Right lobe of liver (tissue), 6 donors: ENCODE results near the gene CCDC180. TPM values are rescaled to one million over a fixed set of nuclear protein-coding genes. Genes with fewer than 3 reads are reported as not detected.
A peak's percentile ranks its signal among the peaks of the same experiment; 100 is the strongest.

Experiments
- ATAC-seq, 4 donors: fragments of 200-7000 bp; cut with Tn5 transposase; one replicate each; pipeline ENCODE4 v1.9.1; 2020; ENCODE audit warnings: mild to moderate bottlenecking in 4 of 4, moderate library complexity in 4 of 4
- DNase-seq, 3 donors: peaks; one replicate each; pipeline ENCODE4 v3.0.0-alpha.2; 2020
- H3K27ac ChIP-seq, 3 donors: fragments of 200-600 bp; one replicate each; pipeline ENCODE4 v1.8.0; 2022
- H3K27me3 ChIP-seq, 2 donors: fragments of 200-600 bp; one replicate each; pipeline ENCODE4 v1.8.0; 2022
- H3K36me3 ChIP-seq, 4 donors: fragments of 200-600 bp; sonication (generic) in 1 of 4; one replicate each; pipeline versions ENCODE4 v1.5.1 to v1.8.0; 2017 to 2022; ENCODE audit warnings: control low read depth in 1 of 4
- H3K4me1 ChIP-seq, 4 donors: fragments of 200-600 bp; sonication (generic) in 1 of 4; one replicate each; pipeline versions ENCODE4 v1.5.1 to v1.8.0; 2017 to 2022; ENCODE audit warnings: control low read depth in 1 of 4
- H3K4me3 ChIP-seq, 3 donors: fragments of 200-600 bp; one replicate each; pipeline ENCODE4 v1.8.0; 2022
- H3K9me3 ChIP-seq, 4 donors: fragments of 200-600 bp; sonication (generic) in 1 of 4; one replicate each; pipeline versions ENCODE4 v1.5.1 to v1.8.0; 2017 to 2022; ENCODE audit warnings: control low read depth in 1 of 4
- CTCF ChIP-seq, 4 donors: fragments of 200-600 bp in 3 of 4; fragments of 450-650 bp in 1 of 4; IDR thresholded peaks; one replicate each; pipeline versions ENCODE4 v1.5.1 to v1.8.0; 2016 to 2022; ENCODE audit warnings: antibody characterized with exemption in 4 of 4, mild to moderate bottlenecking in 2 of 4
- POLR2A ChIP-seq: fragments of 450-650 bp; IDR thresholded peaks from one replicate; pipeline ENCODE4 v1.6.1; 2017; ENCODE audit warnings: antibody characterized with exemption, mild to moderate bottlenecking
- WGBS: methylation state at CpG from one replicate; pipeline ENCODE4 v1.1.6; 2018; ENCODE audit warnings: low coverage, low lambda C conversion rate; ENCODE audit not compliant: insufficient coverage; ENCODE audit errors: missing lambda C conversion rate; 5-methylcytosine and 5-hydroxymethylcytosine counted together
- intact Hi-C, 2 donors: fragments of 100-400 bp; cut with DNase I; formaldehyde crosslinking; loops; one replicate each; pipeline versions ENCODE4 v1.11.2 to v1.14.1; 2022
- total RNA-seq, 6 experiments: library from RNA; depleted of rRNA in 2 of 6; stranded (reverse); fragments of >200 nt in 2 of 6; fragmentation: NEBNext Ultra II Directional in 3 of 6; extraction: Animal tissue kit (Norgen Biotek cat#: 25700) in 3 of 6; gene quantifications; one replicate each; pipeline versions ENCODE4 v1.1.0 to v1.2.4, GENCODE V29; 2016 to 2023
- donor health status: DM: no; HTN: yes; CAD: no.
- donor health status: DM: no; HTN: no; CAD: no.
- donor health status: DM: no; HTN: no; CAD: no.
- donor health status: DM: no; HTN: yes; CAD: no.
- donor health status: DM: no; HTN: yes; CAD: no.

Gene CCDC180
- total RNA-seq, 6 experiments from 2014 or later = 0.31 to 1.5 (median 1.0) TPM

DNA sequence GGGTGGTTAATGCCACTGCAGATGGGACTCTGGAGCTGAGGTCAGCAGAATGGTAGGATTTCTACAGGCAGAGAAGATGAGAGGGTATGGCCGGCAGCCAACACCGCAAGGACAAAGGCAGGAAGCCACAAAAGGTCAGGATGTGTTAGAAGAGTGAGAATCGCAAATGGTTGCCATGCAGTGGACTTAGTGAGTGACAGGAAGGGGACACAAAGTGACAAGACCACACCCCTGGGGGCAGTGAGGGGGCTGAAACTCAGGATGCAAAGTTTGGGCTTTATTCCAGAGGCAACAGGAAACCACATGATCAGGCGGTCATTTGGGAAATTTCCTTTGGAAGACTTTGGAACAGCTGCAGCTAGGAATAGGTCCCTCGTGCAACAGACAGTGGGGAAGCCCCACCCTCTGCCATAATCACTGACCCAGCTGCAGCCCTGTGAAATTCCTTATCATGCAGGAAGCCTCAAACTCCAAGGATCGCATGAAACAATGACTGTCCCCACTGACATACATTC, 14.2 kb upstream of the CCDC180 start:
- Histone ChIP-seq H3K4me3 (no peak overlapping the region), H3K27me3 (no peaks in the 10 kb centered on the region), H3K27ac (no peak overlapping the region), H3K4me1 (no peaks in the 10 kb centered on the region), H3K36me3 (peaks cover 0 to 5% (median 0%) of the 10 kb centered on the region in 4 donors), H3K9me3 (no peaks in the 10 kb centered on the region)
- DNase-seq (peak in 2 of 3 donors; percentile 38 to 53), ATAC-seq (peak; percentile 81 to 88 (median 84))
- WGBS = 33% methylated on average over 5 of the region's 6 CpGs
- intact Hi-C loops = no loop called here
- TF ChIP-seq POLR2A (no peak), CTCF (IDR thresholded peaks at IDR 0.05) (no peak)

GRCh38 chr9:97293818-97294217, 13.6 kb upstream of the CCDC180 start:
- intact Hi-C loops = no loop called here
- WGBS = 73% methylated on average over 2 of the region's 6 CpGs
- DNase-seq (no peak), ATAC-seq (no peak)
- Histone ChIP-seq H3K9me3 (no peaks in the 10 kb centered on the region), H3K27me3 (no peaks in the 10 kb centered on the region), H3K36me3 (peaks cover 0 to under 1% (median 0%) of the 10 kb centered on the region in 4 donors), H3K4me1 (no peaks in the 10 kb centered on the region), H3K4me3 (no peak overlapping the region), H3K27ac (no peak overlapping the region)
- no peak for TF ChIP-seq POLR2A
- no peak for TF ChIP-seq CTCF (IDR thresholded peaks at IDR 0.05)

GRCh38 chr9:97297889-97298288, 9.6 kb upstream of the CCDC180 start:
- Histone ChIP-seq H3K4me3 (no peak overlapping the region), H3K27ac (no peak overlapping the region), H3K9me3 (no peaks in the 10 kb centered on the region), H3K4me1 (no peaks in the 10 kb centered on the region), H3K27me3 (no peaks in the 10 kb centered on the region), H3K36me3 (no peaks in the 10 kb centered on the region)
- intact Hi-C loops = no loop called here
- no peak for ATAC-seq
- no peak for TF ChIP-seq POLR2A
- 89% methylated on average over 2 of the region's 2 CpGs for WGBS
- no peak for DNase-seq

GRCh38 chr9:97299809-97300414, 7.5 kb upstream of the CCDC180 start:
- no peak overlapping the region for H3K27ac ChIP-seq
- H3K27me3 ChIP-seq = no peaks in the 10 kb centered on the region
- ATAC-seq (no peak), DNase-seq (no peak)
- TF ChIP-seq POLR2A (no peak), CTCF (IDR thresholded peaks at IDR 0.05) (no peak)
- no peak overlapping the region for H3K4me3 ChIP-seq
- H3K36me3 ChIP-seq = no peaks in the 10 kb centered on the region
- intact Hi-C loops = no loop called here
- WGBS = 59% methylated on average over 2 of the region's 2 CpGs
- H3K4me1 ChIP-seq = no peaks in the 10 kb centered on the region
- no peaks in the 10 kb centered on the region for H3K9me3 ChIP-seq

GRCh38 chr9:97300586-97300985, 6.9 kb upstream of the CCDC180 start:
- Histone ChIP-seq H3K27ac (no peak overlapping the region), H3K27me3 (no peaks in the 10 kb centered on the region), H3K36me3 (no peaks in the 10 kb centered on the region), H3K9me3 (no peaks in the 10 kb centered on the region), H3K4me3 (no peak overlapping the region), H3K4me1 (no peaks in the 10 kb centered on the region)
- no peak for DNase-seq
- TF ChIP-seq POLR2A = no peak
- TF ChIP-seq CTCF (IDR thresholded peaks at IDR 0.05) = no peak
- no CpG with 5 or more reads among the region's 1 CpG for WGBS
- ATAC-seq = no peak
- intact Hi-C loops = no loop called here
